ENCODE data around the gene C1orf50.

DNA sequence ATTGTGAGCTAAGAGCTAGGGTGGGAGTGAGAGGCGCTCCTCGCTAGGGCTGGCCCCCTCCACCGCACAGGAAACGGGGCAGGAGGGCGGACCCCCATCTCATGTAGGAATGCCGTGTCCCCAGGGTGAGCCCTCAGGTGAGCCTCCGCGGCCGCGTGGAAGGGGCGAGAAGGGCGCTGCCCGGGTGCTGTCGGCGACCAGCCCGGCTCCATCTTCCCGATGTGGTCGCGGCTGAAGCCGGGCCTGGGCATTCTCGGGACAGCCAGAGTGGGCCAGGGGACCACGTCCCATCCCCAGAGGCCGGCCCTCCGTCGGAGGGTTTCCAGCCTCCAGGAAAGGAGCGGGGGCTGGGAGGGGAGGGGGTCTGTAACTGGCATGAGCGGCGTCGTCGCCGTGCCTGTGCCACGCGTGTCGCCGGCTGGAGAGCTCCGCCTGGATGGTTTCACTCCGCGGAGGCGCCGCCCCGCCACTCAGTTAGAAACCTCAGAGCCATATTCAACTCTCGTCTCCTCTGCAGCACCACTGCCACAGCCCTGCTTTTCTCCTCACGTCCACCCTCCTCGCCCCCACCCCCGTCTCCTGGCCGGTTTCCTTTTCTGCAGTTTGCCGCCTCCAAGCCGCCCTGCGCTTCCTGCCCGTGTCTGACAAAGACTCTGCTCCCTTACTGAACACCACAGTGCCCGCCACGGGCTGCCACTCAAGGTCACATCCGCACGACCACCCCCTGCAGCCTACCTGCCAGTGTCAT lies 18.1 kb downstream of the C1orf50 start, which contains the start of gene TMEM269:
- no peak for TF ChIP-seq ZNF514 (tag by site-specific recombination; IDR thresholded peaks at IDR 0.05)
- no peak for TF ChIP-seq ZNF785 (tag by site-specific recombination; IDR thresholded peaks at IDR 0.05)
- TF ChIP-seq ZNF138 (tag by site-specific recombination; IDR thresholded peaks at IDR 0.05; ENCODE audit: borderline replicate concordance) = no peak
- TF ChIP-seq ZBTB21 (tag by site-specific recombination; IDR thresholded peaks at IDR 0.05) = no peak
- TF ChIP-seq, protein P1, sequence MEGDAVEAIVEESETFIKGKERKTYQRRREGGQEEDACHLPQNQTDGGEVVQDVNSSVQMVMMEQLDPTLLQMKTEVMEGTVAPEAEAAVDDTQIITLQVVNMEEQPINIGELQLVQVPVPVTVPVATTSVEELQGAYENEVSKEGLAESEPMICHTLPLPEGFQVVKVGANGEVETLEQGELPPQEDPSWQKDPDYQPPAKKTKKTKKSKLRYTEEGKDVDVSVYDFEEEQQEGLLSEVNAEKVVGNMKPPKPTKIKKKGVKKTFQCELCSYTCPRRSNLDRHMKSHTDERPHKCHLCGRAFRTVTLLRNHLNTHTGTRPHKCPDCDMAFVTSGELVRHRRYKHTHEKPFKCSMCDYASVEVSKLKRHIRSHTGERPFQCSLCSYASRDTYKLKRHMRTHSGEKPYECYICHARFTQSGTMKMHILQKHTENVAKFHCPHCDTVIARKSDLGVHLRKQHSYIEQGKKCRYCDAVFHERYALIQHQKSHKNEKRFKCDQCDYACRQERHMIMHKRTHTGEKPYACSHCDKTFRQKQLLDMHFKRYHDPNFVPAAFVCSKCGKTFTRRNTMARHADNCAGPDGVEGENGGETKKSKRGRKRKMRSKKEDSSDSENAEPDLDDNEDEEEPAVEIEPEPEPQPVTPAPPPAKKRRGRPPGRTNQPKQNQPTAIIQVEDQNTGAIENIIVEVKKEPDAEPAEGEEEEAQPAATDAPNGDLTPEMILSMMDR (tag by site-specific recombination; IDR thresholded peaks at IDR 0.05) = no peak
- TF ChIP-seq, protein P2, sequence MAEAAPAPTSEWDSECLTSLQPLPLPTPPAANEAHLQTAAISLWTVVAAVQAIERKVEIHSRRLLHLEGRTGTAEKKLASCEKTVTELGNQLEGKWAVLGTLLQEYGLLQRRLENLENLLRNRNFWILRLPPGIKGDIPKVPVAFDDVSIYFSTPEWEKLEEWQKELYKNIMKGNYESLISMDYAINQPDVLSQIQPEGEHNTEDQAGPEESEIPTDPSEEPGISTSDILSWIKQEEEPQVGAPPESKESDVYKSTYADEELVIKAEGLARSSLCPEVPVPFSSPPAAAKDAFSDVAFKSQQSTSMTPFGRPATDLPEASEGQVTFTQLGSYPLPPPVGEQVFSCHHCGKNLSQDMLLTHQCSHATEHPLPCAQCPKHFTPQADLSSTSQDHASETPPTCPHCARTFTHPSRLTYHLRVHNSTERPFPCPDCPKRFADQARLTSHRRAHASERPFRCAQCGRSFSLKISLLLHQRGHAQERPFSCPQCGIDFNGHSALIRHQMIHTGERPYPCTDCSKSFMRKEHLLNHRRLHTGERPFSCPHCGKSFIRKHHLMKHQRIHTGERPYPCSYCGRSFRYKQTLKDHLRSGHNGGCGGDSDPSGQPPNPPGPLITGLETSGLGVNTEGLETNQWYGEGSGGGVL (tag by site-specific recombination; IDR thresholded peaks at IDR 0.05) = no peak
- no peak for TF ChIP-seq ZNF830 (tag by site-specific recombination; IDR thresholded peaks at IDR 0.05; ENCODE audit: low read depth)
